ENCODE measurements around the gene GPR33. TPM values are rescaled to one million over a fixed set of nuclear protein-coding genes. Genes with fewer than 3 reads are reported as not detected.

The GPR33 gene, protein sequence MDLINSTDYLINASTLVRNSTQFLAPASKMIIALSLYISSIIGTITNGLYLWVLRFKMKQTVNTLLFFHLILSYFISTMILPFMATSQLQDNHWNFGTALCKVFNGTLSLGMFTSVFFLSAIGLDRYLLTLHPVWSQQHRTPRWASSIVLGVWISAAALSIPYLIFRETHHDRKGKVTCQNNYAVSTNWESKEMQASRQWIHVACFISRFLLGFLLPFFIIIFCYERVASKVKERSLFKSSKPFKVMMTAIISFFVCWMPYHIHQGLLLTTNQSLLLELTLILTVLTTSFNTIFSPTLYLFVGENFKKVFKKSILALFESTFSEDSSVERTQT
- not detected for total RNA-seq (ENCODE audit: unreplicated experiment)
- long read RNA-seq = 0 reads

DNA sequence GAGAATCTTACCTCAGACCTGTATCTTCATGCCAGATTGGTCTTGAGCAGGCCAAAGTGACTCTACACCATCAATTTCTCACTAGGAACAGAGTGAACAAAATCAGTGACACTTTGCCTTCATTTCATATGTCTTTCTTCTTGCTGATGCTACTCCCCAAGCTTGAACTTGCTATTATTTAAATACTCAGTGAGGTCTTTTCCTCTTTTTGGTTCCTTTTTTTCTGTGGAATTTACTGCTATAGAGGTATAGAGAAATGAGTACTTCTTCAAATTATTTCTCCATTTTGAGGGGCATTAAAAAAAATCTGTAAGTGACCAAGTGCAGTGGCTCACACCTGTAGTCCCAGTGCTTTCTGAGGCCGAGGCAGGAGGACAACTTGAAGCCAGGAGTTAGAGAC is at the start of gene GPR33:
GPR33 (minus strand) TSS at position 154 of the 400 bp plus-strand sequence. CDS start 4,074 bp downstream, outside the sequence.
- H3K27ac Mint-ChIP-seq (ENCODE audit: unreplicated experiment) = no peak within 1 kb of the TSS

DNA sequence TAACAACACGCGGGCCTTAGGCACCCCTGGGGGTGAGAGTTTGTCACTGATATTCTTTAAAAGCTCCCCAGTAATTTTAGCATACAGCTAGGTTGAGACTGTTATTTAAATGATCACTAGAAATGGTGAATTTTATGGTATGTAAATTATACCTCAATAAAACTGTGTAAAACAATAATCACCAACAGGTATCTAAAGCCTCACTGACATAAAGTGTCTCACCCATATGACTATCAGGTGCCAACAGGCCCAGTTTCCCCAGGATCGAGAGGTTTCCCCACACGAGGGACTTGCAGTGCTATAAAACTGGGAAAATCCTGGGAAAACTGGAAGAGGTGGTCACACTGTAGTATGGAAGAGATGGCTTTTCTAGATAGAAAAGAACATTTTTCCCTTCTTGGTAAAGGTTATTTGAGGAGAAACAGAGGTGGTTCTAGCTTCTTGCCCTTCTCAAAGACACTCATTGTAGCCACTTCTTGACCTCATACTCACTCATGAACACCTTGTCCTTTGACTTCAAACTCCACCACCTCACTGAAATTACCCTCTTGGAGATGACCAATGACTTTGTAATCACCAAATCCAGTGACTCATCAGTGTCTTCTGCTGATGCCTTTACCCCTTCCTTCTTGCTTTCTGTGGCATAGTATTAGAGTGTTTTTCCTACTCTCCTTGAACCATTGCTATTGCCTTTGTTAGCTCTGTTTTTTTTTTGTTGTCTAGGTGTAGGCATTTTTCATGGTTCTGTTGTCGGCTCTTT is 48.5 kb upstream of the GPR33 start:
- no peaks in the 10 kb centered on the region for H3K27me3 Mint-ChIP-seq (ENCODE audit: unreplicated experiment)
- no peak overlapping the region for H3K27ac Mint-ChIP-seq (ENCODE audit: unreplicated experiment)
- no peaks in the 10 kb centered on the region for H3K4me1 Mint-ChIP-seq (ENCODE audit: low read depth, unreplicated experiment)
- TF ChIP-seq, protein P1, sequence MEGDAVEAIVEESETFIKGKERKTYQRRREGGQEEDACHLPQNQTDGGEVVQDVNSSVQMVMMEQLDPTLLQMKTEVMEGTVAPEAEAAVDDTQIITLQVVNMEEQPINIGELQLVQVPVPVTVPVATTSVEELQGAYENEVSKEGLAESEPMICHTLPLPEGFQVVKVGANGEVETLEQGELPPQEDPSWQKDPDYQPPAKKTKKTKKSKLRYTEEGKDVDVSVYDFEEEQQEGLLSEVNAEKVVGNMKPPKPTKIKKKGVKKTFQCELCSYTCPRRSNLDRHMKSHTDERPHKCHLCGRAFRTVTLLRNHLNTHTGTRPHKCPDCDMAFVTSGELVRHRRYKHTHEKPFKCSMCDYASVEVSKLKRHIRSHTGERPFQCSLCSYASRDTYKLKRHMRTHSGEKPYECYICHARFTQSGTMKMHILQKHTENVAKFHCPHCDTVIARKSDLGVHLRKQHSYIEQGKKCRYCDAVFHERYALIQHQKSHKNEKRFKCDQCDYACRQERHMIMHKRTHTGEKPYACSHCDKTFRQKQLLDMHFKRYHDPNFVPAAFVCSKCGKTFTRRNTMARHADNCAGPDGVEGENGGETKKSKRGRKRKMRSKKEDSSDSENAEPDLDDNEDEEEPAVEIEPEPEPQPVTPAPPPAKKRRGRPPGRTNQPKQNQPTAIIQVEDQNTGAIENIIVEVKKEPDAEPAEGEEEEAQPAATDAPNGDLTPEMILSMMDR (IDR thresholded peaks at IDR 0.05; ENCODE audit: partially characterized antibody, unreplicated experiment) = no peak
- no peak for DNase-seq
- no peaks in the 10 kb centered on the region for H3K9me3 Mint-ChIP-seq (ENCODE audit: unreplicated experiment)
- no peak overlapping the region for H3K4me3 Mint-ChIP-seq (ENCODE audit: unreplicated experiment)
- no peaks in the 10 kb centered on the region for H3K36me3 Mint-ChIP-seq (ENCODE audit: unreplicated experiment)

More for the DNA sequence above, at the start of gene GPR33:
- no peak for DNase-seq
- Mint-ChIP-seq H3K27me3 (ENCODE audit: unreplicated experiment) (no peaks in the 10 kb centered on the region), H3K36me3 (ENCODE audit: unreplicated experiment) (no peaks in the 10 kb centered on the region), H3K4me3 (ENCODE audit: unreplicated experiment) (no peak within 1 kb of the TSS), H3K4me1 (ENCODE audit: low read depth, unreplicated experiment) (no peaks in the 10 kb centered on the region), H3K9me3 (ENCODE audit: unreplicated experiment) (no peaks in the 10 kb centered on the region)
- TF ChIP-seq, protein P1 (IDR thresholded peaks at IDR 0.05; ENCODE audit: partially characterized antibody, unreplicated experiment) = no peak

DNA sequence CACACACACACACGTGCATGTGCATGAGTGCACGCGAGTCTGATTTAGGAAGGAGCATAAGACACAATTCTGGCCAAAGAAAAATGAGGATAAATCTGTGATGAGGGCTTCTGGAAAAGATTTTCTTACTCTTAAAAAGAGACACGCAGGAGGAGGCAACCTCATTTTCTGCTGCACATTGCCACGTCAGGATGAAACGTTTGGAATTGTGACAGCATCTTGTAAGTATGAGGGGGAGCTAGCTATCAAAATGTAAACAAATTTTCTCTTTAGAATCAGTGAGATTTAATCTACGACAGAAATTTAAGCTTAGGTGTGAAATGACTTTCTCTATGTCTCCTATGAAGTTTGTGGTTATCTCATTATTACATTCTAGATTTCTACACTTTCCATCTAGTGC is 42.3 kb upstream of the GPR33 start:
- TF ChIP-seq, protein P1 (IDR thresholded peaks at IDR 0.05; ENCODE audit: partially characterized antibody, unreplicated experiment) = no peak
- Mint-ChIP-seq H3K4me3 (ENCODE audit: unreplicated experiment) (no peak overlapping the region), H3K27ac (ENCODE audit: unreplicated experiment) (no peak overlapping the region), H3K27me3 (ENCODE audit: unreplicated experiment) (no peaks in the 10 kb centered on the region), H3K4me1 (ENCODE audit: low read depth, unreplicated experiment) (no peaks in the 10 kb centered on the region), H3K36me3 (ENCODE audit: unreplicated experiment) (no peaks in the 10 kb centered on the region), H3K9me3 (ENCODE audit: unreplicated experiment) (no peaks in the 10 kb centered on the region)
- DNase-seq = no peak

DNA sequence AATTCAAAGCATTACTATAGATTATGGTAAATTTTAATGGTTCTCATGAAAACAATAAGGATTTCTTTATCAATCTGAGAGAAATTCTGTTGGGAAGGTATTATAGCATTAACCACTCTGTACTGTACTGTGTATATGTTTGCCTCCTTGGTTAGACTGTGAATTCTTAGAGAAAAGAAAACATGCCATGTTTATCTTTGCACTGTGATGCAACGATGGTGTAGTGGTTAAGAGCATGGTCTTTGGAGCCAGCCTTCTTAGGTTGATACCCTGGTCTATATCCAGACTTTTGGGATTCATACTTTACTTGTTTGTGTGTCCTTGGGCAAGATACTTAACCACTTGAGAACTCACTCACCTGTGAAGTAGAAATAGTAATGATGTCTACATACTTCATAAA is 41.2 kb upstream of the GPR33 start:
- Mint-ChIP-seq H3K4me3 (ENCODE audit: unreplicated experiment) (no peak overlapping the region), H3K27me3 (ENCODE audit: unreplicated experiment) (no peaks in the 10 kb centered on the region), H3K9me3 (ENCODE audit: unreplicated experiment) (no peaks in the 10 kb centered on the region), H3K27ac (ENCODE audit: unreplicated experiment) (no peak overlapping the region), H3K36me3 (ENCODE audit: unreplicated experiment) (no peaks in the 10 kb centered on the region), H3K4me1 (ENCODE audit: low read depth, unreplicated experiment) (no peaks in the 10 kb centered on the region)
- TF ChIP-seq, protein P1 (IDR thresholded peaks at IDR 0.05; ENCODE audit: partially characterized antibody, unreplicated experiment) = no peak
- DNase-seq = no peak

DNA sequence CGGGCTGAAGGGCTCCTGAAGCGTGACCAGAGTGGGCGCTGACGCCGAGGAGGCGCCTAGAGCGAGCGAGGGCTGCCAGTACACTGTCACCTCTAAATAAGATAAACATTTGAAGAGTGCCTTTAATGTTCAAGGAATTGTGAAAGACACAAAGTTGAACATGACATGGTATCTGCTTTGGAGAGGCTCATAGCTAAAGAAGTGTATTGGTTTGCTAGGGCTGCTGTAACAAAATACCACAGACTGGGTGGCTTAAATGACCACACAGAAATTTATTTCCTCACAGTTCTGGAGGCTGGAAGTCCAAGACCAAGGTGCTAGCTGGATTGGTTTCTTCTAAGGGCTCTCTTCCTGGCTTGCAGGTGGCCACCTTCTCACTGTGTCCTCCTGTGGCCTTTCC is 39.7 kb upstream of the GPR33 start:
- Mint-ChIP-seq H3K36me3 (ENCODE audit: unreplicated experiment) (no peaks in the 10 kb centered on the region), H3K27me3 (ENCODE audit: unreplicated experiment) (no peaks in the 10 kb centered on the region), H3K4me1 (ENCODE audit: low read depth, unreplicated experiment) (no peaks in the 10 kb centered on the region), H3K4me3 (ENCODE audit: unreplicated experiment) (no peak overlapping the region), H3K27ac (ENCODE audit: unreplicated experiment) (no peak overlapping the region), H3K9me3 (ENCODE audit: unreplicated experiment) (no peaks in the 10 kb centered on the region)
- TF ChIP-seq, protein P1 (IDR thresholded peaks at IDR 0.05; ENCODE audit: partially characterized antibody, unreplicated experiment) = no peak
- no peak for DNase-seq
